NK-92 treated with Interleukin-12 subunit alpha and Interleukin-12 subunit beta, amount 100 ng/mL, for 24 hours (cell line): ENCODE results near the gene NFKB2.

Experiments
- DNase-seq: peaks from one replicate; lab custom pipeline; 2025; lab: John Stamatoyannopoulos, UW

NFKB2 gene

DNA sequence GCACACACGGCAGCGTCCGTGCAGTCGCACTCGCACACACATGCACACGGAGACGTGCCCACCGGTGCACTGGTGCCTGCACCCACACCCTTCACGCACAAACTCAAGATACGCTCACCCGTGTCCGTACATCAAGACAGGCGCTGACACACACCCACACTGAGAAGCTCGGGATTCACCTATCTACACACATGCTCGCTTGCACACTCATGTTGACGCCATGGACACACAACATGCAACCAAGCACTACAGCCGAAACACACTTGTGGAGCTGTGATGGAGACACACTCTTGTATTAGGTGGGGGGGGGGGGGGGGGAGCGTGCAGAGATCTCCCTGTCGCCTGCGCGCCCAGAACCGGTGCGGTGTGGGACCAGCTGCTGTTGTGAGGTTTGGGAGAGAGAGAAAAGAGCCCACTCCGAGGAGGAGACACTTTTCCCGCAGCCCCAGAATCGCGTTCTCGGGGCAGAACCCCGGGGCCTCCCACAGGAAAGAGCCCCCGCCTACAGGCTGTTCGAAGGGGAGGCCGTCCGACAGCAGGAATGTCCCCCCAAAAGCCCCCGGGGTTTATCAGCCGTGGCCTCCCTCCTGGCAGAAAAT lies 605 bp upstream of the NFKB2 start:
- DNase-seq, result no peak

DNA sequence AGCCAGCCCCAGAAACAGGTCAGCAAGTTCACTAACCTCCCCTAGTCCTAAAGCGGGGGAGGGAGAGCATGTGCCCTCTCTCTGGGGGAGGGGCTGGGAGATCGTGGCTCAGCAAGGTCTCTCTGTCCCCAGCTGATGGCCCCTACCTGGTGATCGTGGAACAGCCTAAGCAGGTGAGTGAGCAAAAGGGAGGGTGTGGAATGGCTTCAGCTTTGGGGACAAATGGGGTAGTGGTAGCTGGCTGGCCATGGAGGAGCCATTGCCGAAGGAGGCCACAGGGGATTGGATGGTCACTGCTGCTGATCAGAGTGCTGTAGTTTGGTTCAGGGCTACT lies 779 bp downstream of the NFKB2 start:
- no peak for DNase-seq

DNA sequence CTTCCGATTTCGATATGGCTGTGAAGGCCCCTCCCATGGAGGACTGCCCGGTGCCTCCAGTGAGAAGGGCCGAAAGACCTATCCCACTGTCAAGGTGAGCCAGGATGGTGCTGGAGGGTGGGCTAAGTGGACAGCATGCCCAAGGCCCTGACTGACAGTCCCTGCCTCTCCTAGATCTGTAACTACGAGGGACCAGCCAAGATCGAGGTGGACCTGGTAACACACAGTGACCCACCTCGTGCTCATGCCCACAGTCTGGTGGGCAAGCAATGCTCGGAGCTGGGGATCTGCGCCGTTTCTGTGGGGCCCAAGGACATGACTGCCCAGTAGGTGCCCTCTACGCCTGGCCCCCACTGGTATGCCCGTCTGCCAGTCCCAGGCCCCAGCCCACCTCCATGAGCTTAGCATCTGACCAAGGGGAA lies 1.2 kb downstream of the NFKB2 start:
- DNase-seq, result no peak

GRCh38 chr10:102397222-102398171 lies 2.0 kb downstream of the NFKB2 start:
- no peak for DNase-seq

DNA sequence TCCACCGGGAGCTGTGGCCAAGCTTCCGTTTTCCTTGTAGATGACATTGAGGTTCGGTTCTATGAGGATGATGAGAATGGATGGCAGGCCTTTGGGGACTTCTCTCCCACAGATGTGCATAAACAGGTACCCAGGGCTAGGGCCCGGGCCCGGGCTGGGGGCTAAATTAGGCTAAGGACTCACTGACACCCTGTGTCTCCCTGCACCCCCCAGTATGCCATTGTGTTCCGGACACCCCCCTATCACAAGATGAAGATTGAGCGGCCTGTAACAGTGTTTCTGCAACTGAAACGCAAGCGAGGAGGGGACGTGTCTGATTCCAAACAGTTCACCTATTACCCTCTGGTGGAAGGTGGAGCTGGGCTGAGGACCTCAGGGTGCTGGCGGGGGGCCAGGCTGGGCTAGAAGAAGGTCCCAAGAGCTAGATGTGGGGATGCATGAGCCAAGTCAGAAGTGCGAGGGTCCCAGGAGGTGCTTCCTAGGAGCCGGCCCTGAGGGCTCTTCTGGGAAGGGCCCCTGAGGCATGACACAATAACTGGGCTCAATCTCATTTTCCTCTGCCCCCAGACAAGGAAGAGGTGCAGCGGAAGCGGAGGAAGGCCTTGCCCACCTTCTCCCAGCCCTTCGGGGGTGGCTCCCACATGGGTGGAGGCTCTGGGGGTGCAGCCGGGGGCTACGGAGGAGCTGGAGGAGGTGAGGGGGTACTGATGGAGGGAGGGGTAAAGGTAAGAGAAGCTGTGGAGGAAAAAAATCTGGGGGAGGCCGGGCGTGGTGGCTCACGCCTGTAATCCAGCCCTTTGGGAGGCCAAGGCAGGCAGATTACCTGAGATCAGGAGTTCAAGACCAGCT lies 2.9 kb downstream of the NFKB2 start:
- no peak for DNase-seq

DNA sequence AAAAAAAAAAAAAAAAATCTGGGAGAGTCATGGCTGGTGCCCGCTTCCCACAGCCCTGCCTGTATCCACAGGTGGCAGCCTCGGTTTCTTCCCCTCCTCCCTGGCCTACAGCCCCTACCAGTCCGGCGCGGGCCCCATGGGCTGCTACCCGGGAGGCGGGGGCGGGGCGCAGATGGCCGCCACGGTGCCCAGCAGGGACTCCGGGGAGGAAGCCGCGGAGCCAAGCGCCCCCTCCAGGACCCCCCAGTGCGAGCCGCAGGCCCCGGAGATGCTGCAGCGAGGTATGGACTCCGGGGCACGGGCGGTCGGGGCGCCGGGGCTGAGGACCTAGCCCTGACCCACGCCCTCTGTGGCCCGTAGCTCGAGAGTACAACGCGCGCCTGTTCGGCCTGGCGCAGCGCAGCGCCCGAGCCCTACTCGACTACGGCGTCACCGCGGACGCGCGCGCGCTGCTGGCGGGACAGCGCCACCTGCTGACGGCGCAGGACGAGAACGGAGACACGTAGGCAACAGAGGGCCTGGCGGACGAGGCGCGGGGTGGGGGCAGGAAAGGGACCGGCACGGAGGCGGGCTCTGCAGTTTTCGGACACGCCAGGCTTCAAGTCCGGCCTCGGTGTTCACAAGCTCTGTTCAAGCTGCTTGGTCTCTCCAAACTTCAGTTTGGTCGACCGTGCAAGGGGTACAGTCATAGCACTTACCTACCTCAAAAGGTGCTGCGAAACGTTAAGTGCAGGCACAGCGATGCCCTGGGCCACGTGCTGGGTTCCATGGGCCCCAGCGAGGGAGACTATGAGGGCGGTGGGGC lies 3.9 kb downstream of the NFKB2 start:
- peak; percentile 69 for DNase-seq

DNA sequence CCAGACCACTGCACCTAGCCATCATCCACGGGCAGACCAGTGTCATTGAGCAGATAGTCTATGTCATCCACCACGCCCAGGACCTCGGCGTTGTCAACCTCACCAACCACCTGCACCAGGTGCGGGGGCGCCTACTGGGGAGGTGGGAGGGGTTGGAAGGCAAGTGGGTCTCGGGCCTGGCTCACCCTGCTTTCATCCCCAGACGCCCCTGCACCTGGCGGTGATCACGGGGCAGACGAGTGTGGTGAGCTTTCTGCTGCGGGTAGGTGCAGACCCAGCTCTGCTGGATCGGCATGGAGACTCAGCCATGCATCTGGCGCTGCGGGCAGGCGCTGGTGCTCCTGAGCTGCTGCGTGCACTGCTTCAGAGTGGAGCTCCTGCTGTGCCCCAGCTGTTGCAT lies 4.6 kb downstream of the NFKB2 start:
- no peak for DNase-seq

DNA sequence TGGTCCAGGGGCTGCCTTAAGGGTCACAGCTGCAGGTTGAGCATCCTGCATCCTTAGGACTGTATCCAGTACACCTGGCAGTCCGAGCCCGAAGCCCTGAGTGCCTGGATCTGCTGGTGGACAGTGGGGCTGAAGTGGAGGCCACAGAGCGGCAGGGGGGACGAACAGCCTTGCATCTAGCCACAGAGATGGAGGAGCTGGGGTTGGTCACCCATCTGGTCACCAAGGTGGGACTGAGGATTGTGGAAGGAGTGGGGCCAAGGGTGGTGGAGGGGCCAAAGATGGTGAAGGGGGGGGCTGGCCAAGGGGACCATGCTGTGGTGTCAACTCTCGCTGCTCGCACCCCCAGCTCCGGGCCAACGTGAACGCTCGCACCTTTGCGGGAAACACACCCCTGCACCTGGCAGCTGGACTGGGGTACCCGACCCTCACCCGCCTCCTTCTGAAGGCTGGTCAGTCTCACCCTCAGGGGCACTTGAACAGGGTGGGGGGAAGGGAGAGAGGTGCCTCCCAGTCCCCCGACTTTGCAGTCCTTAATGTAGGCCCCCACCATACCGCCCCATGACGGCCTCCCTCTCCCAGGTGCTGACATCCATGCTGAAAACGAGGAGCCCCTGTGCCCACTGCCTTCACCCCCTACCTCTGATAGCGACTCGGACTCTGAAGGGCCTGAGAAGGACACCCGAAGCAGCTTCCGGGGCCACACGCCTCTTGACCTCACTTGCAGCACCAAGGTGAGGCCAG lies 5.3 kb downstream of the NFKB2 start:
- DNase-seq, result no peak

GRCh38 chr10:102401342-102401654 lies 5.8 kb downstream of the NFKB2 start:
- DNase-seq, result no peak

DNA sequence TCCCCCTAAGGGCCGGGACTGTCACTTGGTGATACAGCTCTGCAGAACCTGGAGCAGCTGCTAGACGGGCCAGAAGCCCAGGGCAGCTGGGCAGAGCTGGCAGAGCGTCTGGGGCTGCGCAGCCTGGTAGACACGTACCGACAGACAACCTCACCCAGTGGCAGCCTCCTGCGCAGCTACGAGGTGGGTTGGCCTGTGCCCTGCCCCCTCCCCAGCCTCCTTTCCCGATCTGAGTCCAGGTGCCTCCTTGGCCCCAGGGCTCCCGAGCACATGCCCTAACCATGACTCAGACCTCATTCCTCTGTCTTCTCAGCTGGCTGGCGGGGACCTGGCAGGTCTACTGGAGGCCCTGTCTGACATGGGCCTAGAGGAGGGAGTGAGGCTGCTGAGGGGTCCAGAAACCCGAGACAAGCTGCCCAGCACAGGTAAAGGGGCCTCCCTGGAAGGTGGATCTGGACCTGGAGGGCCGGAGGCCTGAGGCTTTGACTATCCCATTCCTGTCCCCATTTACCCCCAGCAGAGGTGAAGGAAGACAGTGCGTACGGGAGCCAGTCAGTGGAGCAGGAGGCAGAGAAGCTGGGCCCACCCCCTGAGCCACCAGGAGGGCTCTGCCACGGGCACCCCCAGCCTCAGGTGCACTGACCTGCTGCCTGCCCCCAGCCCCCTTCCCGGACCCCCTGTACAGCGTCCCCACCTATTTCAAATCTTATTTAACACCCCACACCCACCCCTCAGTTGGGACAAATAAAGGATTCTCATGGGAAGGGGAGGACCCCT lies 6.4 kb downstream of the NFKB2 start:
- DNase-seq, result no peak

DNA sequence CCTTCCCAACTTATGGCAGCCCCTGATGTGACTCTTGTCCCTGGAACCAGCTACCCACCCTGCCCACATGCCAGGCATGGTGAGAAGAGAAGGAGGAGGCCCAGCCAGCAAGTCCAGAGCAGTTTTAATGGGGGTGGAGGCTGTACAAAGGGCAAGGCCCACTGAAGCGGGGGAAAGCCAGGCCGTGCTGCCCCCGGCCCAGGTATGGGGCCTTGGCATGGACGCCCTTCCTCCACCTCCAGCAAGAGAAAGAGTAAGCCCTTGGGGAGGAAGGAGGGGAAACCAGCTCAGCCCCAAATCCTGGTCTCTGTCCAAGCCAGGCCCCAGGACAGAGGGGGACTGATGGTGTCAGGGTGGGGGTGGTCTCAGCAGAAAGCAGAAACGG lies 7.0 kb downstream of the NFKB2 start:
- DNase-seq, result no peak

- DNase-seq, result no peak
These were observed 7.6 kb downstream of the NFKB2 start for GRCh38 chr10:102403115-102403514.

GRCh38 chr10:102404361-102405107 lies 9.0 kb downstream of the NFKB2 start:
- no peak for DNase-seq

DNA sequence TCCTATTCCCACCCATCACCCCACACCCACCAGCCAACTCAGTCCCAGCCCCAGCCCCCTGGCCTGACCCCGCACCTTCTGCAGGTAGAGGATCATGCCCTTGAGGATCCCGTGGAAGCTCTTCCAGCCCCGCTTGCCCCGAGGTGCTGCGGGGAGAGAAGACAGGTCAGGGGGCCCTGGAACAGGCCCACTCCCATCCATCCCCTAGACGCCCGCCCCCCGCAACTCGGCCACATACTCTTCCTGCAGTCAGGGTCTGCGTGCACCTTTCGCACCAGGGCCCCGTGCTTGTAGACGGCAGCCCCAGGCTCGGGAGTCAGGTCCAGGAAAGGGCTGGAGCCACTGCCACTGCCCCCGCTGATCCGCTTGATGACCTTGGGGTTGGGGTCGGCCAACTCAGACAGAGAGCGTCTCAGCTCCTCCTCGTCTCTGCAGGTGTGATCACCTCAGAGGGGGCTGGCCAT lies 9.6 kb downstream of the NFKB2 start:
- no peak for DNase-seq

GRCh38 chr10:102405632-102406031 lies 10.1 kb downstream of the NFKB2 start:
- no peak for DNase-seq

DNA sequence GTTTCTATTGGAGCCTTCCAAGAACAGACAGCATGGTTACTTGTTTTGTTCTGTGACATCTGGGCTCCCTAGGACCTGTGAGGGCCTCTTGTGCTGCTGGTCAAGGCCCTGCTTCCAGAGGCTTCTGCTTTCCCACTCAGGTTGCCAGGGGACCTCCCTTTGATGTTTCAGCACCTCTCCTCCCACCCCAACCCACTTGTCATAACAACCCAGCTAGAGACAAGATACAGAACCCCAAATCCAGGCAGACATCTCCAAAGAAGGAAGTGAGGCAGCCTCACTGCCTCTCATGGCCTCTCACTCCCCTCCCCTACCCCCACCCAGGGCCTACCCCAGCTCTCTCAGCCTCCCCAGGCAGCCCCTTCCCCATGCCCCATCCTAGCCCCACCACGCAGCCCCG lies 11.3 kb downstream of the NFKB2 start:
- DNase-seq, result no peak

- DNase-seq, result no peak
These were observed 12.1 kb downstream of the NFKB2 start for GRCh38 chr10:102407425-102408130.

DNA sequence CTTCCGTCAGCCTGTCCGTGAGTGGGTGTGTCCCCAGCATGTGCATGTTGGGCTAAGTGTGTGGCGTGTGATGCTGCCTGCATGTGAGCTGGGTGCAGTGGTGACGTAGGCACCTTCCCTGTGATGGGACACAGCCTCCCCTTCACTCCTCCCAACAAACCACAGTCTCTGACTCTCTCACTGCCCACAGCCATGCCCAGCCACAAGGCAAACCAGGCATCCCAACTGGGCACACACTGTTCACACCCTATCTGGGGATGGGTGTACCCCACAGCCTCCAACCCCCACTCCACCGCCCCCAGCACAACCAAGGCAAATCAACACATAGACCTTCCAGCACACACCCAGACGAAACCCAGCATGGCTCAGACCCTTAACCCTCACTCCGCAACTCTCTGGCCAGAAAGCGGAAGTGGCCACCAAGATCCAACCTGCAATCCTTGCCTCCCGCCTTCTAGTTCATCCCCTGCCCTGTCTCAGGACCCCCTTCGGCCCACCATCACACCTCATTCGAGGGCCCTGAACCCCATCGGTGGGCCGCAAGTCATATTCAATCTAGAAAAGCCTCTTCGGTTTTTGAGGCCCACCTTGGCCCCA lies 12.7 kb downstream of the NFKB2 start:
- no peak for DNase-seq
